SK-N-SH (cell line): ENCODE results near the gene CRIP1.

Experiments
- EZH2phosphoT487 ChIP-seq: fragments of 200-600 bp; sonication (generic); IDR thresholded peaks from 2 replicates; pipeline ENCODE4 v1.6.1; 2017; ENCODE audit warnings: low read depth, mixed run types, mild to moderate bottlenecking, antibody characterized with exemption, moderate library complexity, borderline replicate concordance
- GABPA ChIP-seq: IDR thresholded peaks from 2 replicates; pipeline ENCODE4 v1.4.0; 2012; ENCODE audit warnings: low read depth, mild to moderate bottlenecking
- RAD21 ChIP-seq: IDR thresholded peaks from 2 replicates; pipeline ENCODE4 v1.6.1; 2012; ENCODE audit warnings: mild to moderate bottlenecking, low read length
- RCOR1 ChIP-seq: fragments of 150-350 bp; IDR thresholded peaks from 2 replicates; pipeline ENCODE4 v1.6.1; 2017; ENCODE audit warnings: antibody characterized with exemption, low read length
- RFX5 ChIP-seq: IDR thresholded peaks from 2 replicates; pipeline ENCODE4 v1.6.1; 2012; ENCODE audit warnings: mild to moderate bottlenecking, improper control_type of control experiment, low read length
- TAF1 ChIP-seq: IDR thresholded peaks from 2 replicates; pipeline ENCODE4 v1.6.1; 2012; ENCODE audit warnings: low read depth, mild to moderate bottlenecking, low read length, moderate library complexity, borderline replicate concordance
- TEAD4 ChIP-seq: IDR thresholded peaks from 2 replicates; pipeline ENCODE4 v1.4.0; 2012; ENCODE audit warnings: mild to moderate bottlenecking, borderline replicate concordance; ENCODE audit not compliant: insufficient read depth
- YY1 ChIP-seq: IDR thresholded peaks from 2 replicates; pipeline ENCODE4 v1.4.0; 2012; ENCODE audit warnings: low read depth, mild to moderate bottlenecking
- TF ChIP-seq, protein P1 (sequence below): fragments of 200-600 bp; sonication (generic); IDR thresholded peaks from 2 replicates; pipeline ENCODE4 v1.6.1; 2017; ENCODE audit warnings: antibody characterized with exemption, mild to moderate bottlenecking, moderate library complexity
- TF ChIP-seq, protein P2 (sequence below): IDR thresholded peaks from 2 replicates; pipeline ENCODE4 v1.6.1; 2012; ENCODE audit warnings: mild to moderate bottlenecking, low read depth, low read length, moderate library complexity
- TF ChIP-seq, protein P3 (sequence below): IDR thresholded peaks from 2 replicates; pipeline ENCODE4 v1.4.0; 2012; ENCODE audit warnings: low read depth

DNA sequence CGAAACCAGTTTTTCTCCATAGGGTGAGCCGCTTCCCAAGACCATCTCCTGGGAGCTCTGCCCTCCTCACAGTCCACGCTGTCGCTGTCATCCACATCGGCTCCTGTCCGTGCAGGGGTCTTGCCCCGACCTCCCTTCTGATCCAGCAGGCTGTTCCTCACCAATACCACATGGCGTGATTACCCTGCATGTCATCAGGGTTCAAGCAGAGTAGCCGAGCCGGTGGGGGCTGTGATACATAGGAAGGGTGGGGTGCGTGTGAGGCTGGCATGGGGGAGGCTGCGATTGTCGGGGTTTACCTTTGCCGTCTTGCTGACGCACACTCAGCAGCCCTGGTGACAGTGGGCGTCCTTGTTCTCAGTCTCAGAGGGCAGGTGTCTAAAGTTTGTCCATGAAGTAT lies 21.4 kb downstream of the CRIP1 start:
- TF ChIP-seq, protein P1, sequence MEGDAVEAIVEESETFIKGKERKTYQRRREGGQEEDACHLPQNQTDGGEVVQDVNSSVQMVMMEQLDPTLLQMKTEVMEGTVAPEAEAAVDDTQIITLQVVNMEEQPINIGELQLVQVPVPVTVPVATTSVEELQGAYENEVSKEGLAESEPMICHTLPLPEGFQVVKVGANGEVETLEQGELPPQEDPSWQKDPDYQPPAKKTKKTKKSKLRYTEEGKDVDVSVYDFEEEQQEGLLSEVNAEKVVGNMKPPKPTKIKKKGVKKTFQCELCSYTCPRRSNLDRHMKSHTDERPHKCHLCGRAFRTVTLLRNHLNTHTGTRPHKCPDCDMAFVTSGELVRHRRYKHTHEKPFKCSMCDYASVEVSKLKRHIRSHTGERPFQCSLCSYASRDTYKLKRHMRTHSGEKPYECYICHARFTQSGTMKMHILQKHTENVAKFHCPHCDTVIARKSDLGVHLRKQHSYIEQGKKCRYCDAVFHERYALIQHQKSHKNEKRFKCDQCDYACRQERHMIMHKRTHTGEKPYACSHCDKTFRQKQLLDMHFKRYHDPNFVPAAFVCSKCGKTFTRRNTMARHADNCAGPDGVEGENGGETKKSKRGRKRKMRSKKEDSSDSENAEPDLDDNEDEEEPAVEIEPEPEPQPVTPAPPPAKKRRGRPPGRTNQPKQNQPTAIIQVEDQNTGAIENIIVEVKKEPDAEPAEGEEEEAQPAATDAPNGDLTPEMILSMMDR: no peak
- TF ChIP-seq RAD21: no peak
- TF ChIP-seq TEAD4: no peak
- TF ChIP-seq EZH2phosphoT487: no peak
- TF ChIP-seq, protein P2, sequence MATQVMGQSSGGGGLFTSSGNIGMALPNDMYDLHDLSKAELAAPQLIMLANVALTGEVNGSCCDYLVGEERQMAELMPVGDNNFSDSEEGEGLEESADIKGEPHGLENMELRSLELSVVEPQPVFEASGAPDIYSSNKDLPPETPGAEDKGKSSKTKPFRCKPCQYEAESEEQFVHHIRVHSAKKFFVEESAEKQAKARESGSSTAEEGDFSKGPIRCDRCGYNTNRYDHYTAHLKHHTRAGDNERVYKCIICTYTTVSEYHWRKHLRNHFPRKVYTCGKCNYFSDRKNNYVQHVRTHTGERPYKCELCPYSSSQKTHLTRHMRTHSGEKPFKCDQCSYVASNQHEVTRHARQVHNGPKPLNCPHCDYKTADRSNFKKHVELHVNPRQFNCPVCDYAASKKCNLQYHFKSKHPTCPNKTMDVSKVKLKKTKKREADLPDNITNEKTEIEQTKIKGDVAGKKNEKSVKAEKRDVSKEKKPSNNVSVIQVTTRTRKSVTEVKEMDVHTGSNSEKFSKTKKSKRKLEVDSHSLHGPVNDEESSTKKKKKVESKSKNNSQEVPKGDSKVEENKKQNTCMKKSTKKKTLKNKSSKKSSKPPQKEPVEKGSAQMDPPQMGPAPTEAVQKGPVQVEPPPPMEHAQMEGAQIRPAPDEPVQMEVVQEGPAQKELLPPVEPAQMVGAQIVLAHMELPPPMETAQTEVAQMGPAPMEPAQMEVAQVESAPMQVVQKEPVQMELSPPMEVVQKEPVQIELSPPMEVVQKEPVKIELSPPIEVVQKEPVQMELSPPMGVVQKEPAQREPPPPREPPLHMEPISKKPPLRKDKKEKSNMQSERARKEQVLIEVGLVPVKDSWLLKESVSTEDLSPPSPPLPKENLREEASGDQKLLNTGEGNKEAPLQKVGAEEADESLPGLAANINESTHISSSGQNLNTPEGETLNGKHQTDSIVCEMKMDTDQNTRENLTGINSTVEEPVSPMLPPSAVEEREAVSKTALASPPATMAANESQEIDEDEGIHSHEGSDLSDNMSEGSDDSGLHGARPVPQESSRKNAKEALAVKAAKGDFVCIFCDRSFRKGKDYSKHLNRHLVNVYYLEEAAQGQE: no peak
- no peak for TF ChIP-seq TAF1
- TF ChIP-seq YY1: no peak
- no peak for TF ChIP-seq RFX5
- no peak for TF ChIP-seq GABPA
- TF ChIP-seq RCOR1: no peak
- TF ChIP-seq, protein P3, sequence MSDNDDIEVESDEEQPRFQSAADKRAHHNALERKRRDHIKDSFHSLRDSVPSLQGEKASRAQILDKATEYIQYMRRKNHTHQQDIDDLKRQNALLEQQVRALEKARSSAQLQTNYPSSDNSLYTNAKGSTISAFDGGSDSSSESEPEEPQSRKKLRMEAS: no peak
